GM18499 (cell line): Measurements from ENCODE around the gene LECT2.

Experiments used
- ATAC-seq: cut with Tn5 transposase; IDR thresholded peaks from one replicate; pipeline ENCODE4 v1.9.1; 2021; ENCODE audit warnings: moderate number of reproducible peaks; ENCODE audit not compliant: insufficient read depth, unreplicated experiment

LECT2 gene

GRCh38 chr5:135942202-135942771 is 12.5 kb downstream of the LECT2 start:
- ATAC-seq = no peak

- ATAC-seq = no peak
These were observed 13.1 kb downstream of the LECT2 start for GRCh38 chr5:135941711-135942110.

- ATAC-seq = no peak
These were observed 17.4 kb downstream of the LECT2 start for GRCh38 chr5:135937245-135937911.

GRCh38 chr5:135934939-135935338 is 19.8 kb downstream of the LECT2 start:
- no peak for ATAC-seq

- no peak for ATAC-seq
These were observed 23.9 kb downstream of the LECT2 start for GRCh38 chr5:135930949-135931295.

GRCh38 chr5:135930029-135930948 is 24.5 kb downstream of the LECT2 start:
- ATAC-seq = no peak

- ATAC-seq = no peak
These were observed 33.4 kb downstream of the LECT2 start for GRCh38 chr5:135921388-135921787.

GRCh38 chr5:135920199-135920598 is 34.6 kb downstream of the LECT2 start:
- no peak for ATAC-seq

GRCh38 chr5:135916638-135917263 is 38.0 kb downstream of the LECT2 start:
- no peak for ATAC-seq

GRCh38 chr5:135915466-135916001 is 39.2 kb downstream of the LECT2 start:
- ATAC-seq = no peak

- no peak for ATAC-seq
These were observed 40.8 kb downstream of the LECT2 start for GRCh38 chr5:135913713-135914626.

- no peak for ATAC-seq
These were observed 49.6 kb downstream of the LECT2 start for GRCh38 chr5:135905144-135905543.

GRCh38 chr5:135901633-135902032 is 53.1 kb downstream of the LECT2 start:
- no peak for ATAC-seq

GRCh38 chr5:135900276-135900675 is 54.5 kb downstream of the LECT2 start:
- ATAC-seq = no peak

GRCh38 chr5:135898651-135899050 is 56.1 kb downstream of the LECT2 start:
- ATAC-seq = no peak
